Measurements from ENCODE around the gene DDX27.

The DDX27 gene

GRCh38 chr20:49248879-49249665 lies 29.9 kb downstream of the DDX27 start:
- no peak for DNase-seq (ENCODE audit: low spot score)

- DNase-seq (ENCODE audit: low spot score) = no peak
Observed at GRCh38 chr20:49252556-49253350, 33.5 kb downstream of the DDX27 start.

GRCh38 chr20:49256261-49256660 lies 37.0 kb downstream of the DDX27 start:
- no peak for DNase-seq (ENCODE audit: low spot score)

GRCh38 chr20:49259284-49259683 lies 40.1 kb downstream of the DDX27 start:
- no peak for DNase-seq (ENCODE audit: low spot score)

GRCh38 chr20:49259799-49260198 lies 40.6 kb downstream of the DDX27 start:
- no peak for DNase-seq (ENCODE audit: low spot score)

GRCh38 chr20:49260218-49260617 lies 41.0 kb downstream of the DDX27 start:
- no peak for DNase-seq (ENCODE audit: low spot score)

- DNase-seq (ENCODE audit: low spot score) = no peak
Observed at GRCh38 chr20:49261173-49261572, 42.0 kb downstream of the DDX27 start.

GRCh38 chr20:49262444-49262843 lies 43.2 kb downstream of the DDX27 start:
- DNase-seq (ENCODE audit: low spot score) = no peak

- DNase-seq (ENCODE audit: low spot score) = no peak
Observed at GRCh38 chr20:49267327-49267726, 48.1 kb downstream of the DDX27 start.

GRCh38 chr20:49268600-49269365 lies 49.6 kb downstream of the DDX27 start:
- DNase-seq (ENCODE audit: low spot score) = no peak

- DNase-seq (ENCODE audit: low spot score) = no peak
Observed at GRCh38 chr20:49270177-49270576, 51.0 kb downstream of the DDX27 start.

- DNase-seq (ENCODE audit: low spot score) = no peak
Observed at GRCh38 chr20:49270736-49271135, 51.5 kb downstream of the DDX27 start.

GRCh38 chr20:49272654-49273053 lies 53.4 kb downstream of the DDX27 start:
- no peak for DNase-seq (ENCODE audit: low spot score)

GRCh38 chr20:49273696-49274277 lies 54.6 kb downstream of the DDX27 start:
- DNase-seq (ENCODE audit: low spot score) = no peak

GRCh38 chr20:49275216-49275615 lies 56.0 kb downstream of the DDX27 start:
- no peak for DNase-seq (ENCODE audit: low spot score)

GRCh38 chr20:49275636-49276035 lies 56.4 kb downstream of the DDX27 start:
- no peak for DNase-seq (ENCODE audit: low spot score)

- DNase-seq (ENCODE audit: low spot score) = no peak
Observed at GRCh38 chr20:49276161-49276960, 57.1 kb downstream of the DDX27 start.

GRCh38 chr20:49276961-49277785 lies 58.0 kb downstream of the DDX27 start:
- no peak for DNase-seq (ENCODE audit: low spot score)

- DNase-seq (ENCODE audit: low spot score) = no peak
Observed at GRCh38 chr20:49277786-49278035, 58.5 kb downstream of the DDX27 start.

GRCh38 chr20:49278036-49278817 lies 59.0 kb downstream of the DDX27 start, which contains the start of gene ZNFX1:
ZNFX1 (minus strand) TSS chr20:49278057; CDS start chr20:49275839, 2,218 bp downstream.
- DNase-seq (ENCODE audit: low spot score) = peak; percentile 98
